Gastroesophageal sphincter (tissue), 4 donors: Measurements from ENCODE around the gene GABRR3. TPM values are rescaled to one million over a fixed set of nuclear protein-coding genes. Genes with fewer than 3 reads are reported as not detected.

ENCODE experiments used
- ATAC-seq: fragments of 150-250 bp; one replicate; pipeline ENCODE4 v1.9.1; 2016; ENCODE audit warnings: mild to moderate bottlenecking, moderate library complexity
- H3K27ac ChIP-seq, 4 donors: fragments of 200-600 bp; sonication (generic) in 3 of 4; 1 replicate in 3 of 4; 2 replicates in 1 of 4; pipeline ENCODE4 v1.5.1; 2016 to 2019
- H3K27me3 ChIP-seq: fragments of 200-600 bp; sonication (generic); one replicate; pipeline ENCODE4 v1.5.1; 2019
- H3K36me3 ChIP-seq, 2 donors: fragments of 200-600 bp; sonication (generic); one replicate each; pipeline ENCODE4 v1.5.1; 2019; ENCODE audit warnings: control low read depth in 1 of 2
- H3K4me1 ChIP-seq, 3 donors: fragments of 200-600 bp; sonication (generic); 1 replicate in 2 of 3; 2 replicates in 1 of 3; pipeline ENCODE4 v1.5.1; 2016 to 2019; ENCODE audit warnings: control low read depth in 2 of 3
- H3K4me3 ChIP-seq, 2 donors: fragments of 200-600 bp; sonication (generic); one replicate each; pipeline ENCODE4 v1.5.1; 2019; ENCODE audit warnings: mild to moderate bottlenecking in 1 of 2, moderate library complexity in 1 of 2
- H3K9me3 ChIP-seq, 3 donors: fragments of 200-600 bp; sonication (generic); one replicate each; pipeline ENCODE4 v1.5.1; 2017 to 2019; ENCODE audit warnings: control low read depth in 2 of 3
- CTCF ChIP-seq, 4 experiments: fragments of 200-600 bp in 2 of 4; fragments of 450-650 bp in 2 of 4; sonication (generic) in 1 of 4; IDR thresholded peaks; one replicate each; pipeline ENCODE4 v1.5.1; 2017 to 2019; ENCODE audit warnings: antibody characterized with exemption in 4 of 4, mild to moderate bottlenecking in 2 of 4, moderate library complexity in 2 of 4
- EP300 ChIP-seq: sonication (generic); formaldehyde crosslinking; IDR thresholded peaks from one replicate; pipeline ENCODE4 v1.6.1; 2017; ENCODE audit warnings: antibody characterized with exemption, mild to moderate bottlenecking
- POLR2A ChIP-seq, 2 donors: fragments of 450-650 bp; IDR thresholded peaks; one replicate each; pipeline ENCODE4 v1.6.1; 2017; ENCODE audit warnings: antibody characterized with exemption in 2 of 2, mild to moderate bottlenecking in 2 of 2, moderate library complexity in 1 of 2
- POLR2AphosphoS5 ChIP-seq: sonication (generic); formaldehyde crosslinking; IDR thresholded peaks from one replicate; pipeline ENCODE4 v1.6.1; 2017; ENCODE audit warnings: antibody characterized with exemption
- WGBS, 2 donors: methylation state at CpG; one replicate each; pipeline ENCODE4 v1.1.5; 2018; ENCODE audit warnings: low coverage in 1 of 2; 5-methylcytosine and 5-hydroxymethylcytosine counted together
- total RNA-seq, 4 donors: library from RNA; depleted of rRNA; stranded (reverse); fragments of >200 nt; gene quantifications; one replicate each; pipeline ENCODE4 v1.1.0, GENCODE V29; 2016

GABRR3 gene
- total RNA-seq, 4 donors from 2014 or later, result not detected

GRCh38 chr3:98008855-98009254 lies 26.3 kb downstream of the GABRR3 start:
- TF ChIP-seq CTCF (IDR thresholded peaks at IDR 0.05) (no peak), EP300 (no peak), POLR2A (IDR thresholded peaks at IDR 0.05) (no peak), POLR2AphosphoS5 (no peak)
- H3K9me3 ChIP-seq, result no peaks in the 10 kb centered on the region
- no peak overlapping the region for H3K27ac ChIP-seq
- no peaks in the 10 kb centered on the region for H3K27me3 ChIP-seq
- no peak for ATAC-seq
- H3K4me3 ChIP-seq, result no peak overlapping the region
- WGBS, 2 donors, result 43 to 46% methylated on average over 2 of the region's 2 CpGs
- no peaks in the 10 kb centered on the region for H3K36me3 ChIP-seq
- H3K4me1 ChIP-seq, result peaks cover 3 to 22% (median 4%) of the 10 kb centered on the region in 3 donors

- no peaks in the 10 kb centered on the region for H3K36me3 ChIP-seq
- no peaks in the 10 kb centered on the region for H3K4me1 ChIP-seq
- H3K9me3 ChIP-seq, result no peaks in the 10 kb centered on the region
- TF ChIP-seq EP300, result no peak
- no peak for TF ChIP-seq POLR2AphosphoS5
- no peak for TF ChIP-seq POLR2A (IDR thresholded peaks at IDR 0.05)
- TF ChIP-seq CTCF (IDR thresholded peaks at IDR 0.05), result no peak
- no peak overlapping the region for H3K27ac ChIP-seq
- no peak overlapping the region for H3K4me3 ChIP-seq
- no peak for ATAC-seq
- H3K27me3 ChIP-seq, result no peaks in the 10 kb centered on the region
- 70 to 71% methylated on average over 2 of the region's 2 CpGs for WGBS, 2 donors
These were observed 29.7 kb downstream of the GABRR3 start for GRCh38 chr3:98005438-98005837.

GRCh38 chr3:98004721-98005120 lies 30.4 kb downstream of the GABRR3 start:
- Histone ChIP-seq H3K27ac (no peak overlapping the region), H3K36me3 (no peaks in the 10 kb centered on the region), H3K4me3 (no peak overlapping the region), H3K4me1 (no peaks in the 10 kb centered on the region), H3K9me3 (no peaks in the 10 kb centered on the region), H3K27me3 (no peaks in the 10 kb centered on the region)
- TF ChIP-seq CTCF (IDR thresholded peaks at IDR 0.05) (no peak), POLR2AphosphoS5 (no peak), POLR2A (IDR thresholded peaks at IDR 0.05) (no peak), EP300 (no peak)
- ATAC-seq, result no peak
- 69 to 79% methylated on average over 3 of the region's 3 CpGs for WGBS, 2 donors

- 78 to 100% methylated on average over 1 to 2 of the region's 2 CpGs for WGBS, 2 donors
- Histone ChIP-seq H3K4me1 (no peaks in the 10 kb centered on the region), H3K27ac (no peak overlapping the region), H3K4me3 (no peak overlapping the region), H3K36me3 (no peaks in the 10 kb centered on the region), H3K9me3 (no peaks in the 10 kb centered on the region), H3K27me3 (no peaks in the 10 kb centered on the region)
- TF ChIP-seq CTCF (IDR thresholded peaks at IDR 0.05), result no peak
- no peak for TF ChIP-seq POLR2A (IDR thresholded peaks at IDR 0.05)
- TF ChIP-seq POLR2AphosphoS5, result no peak
- ATAC-seq, result no peak
These were observed 31.7 kb downstream of the GABRR3 start for GRCh38 chr3:98003306-98003969.

- TF ChIP-seq EP300 (no peak), CTCF (IDR thresholded peaks at IDR 0.05) (no peak), POLR2A (IDR thresholded peaks at IDR 0.05) (no peak), POLR2AphosphoS5 (no peak)
- WGBS, 2 donors, result 94 to 100% methylated on average over 1 of the region's 1 CpG
- no peak for ATAC-seq
These were observed 32.4 kb downstream of the GABRR3 start for GRCh38 chr3:98002717-98003116.

More at GRCh38 chr3:98002717-98003116, 32.4 kb downstream of the GABRR3 start:
- no peaks in the 10 kb centered on the region for H3K9me3 ChIP-seq
- no peaks in the 10 kb centered on the region for H3K27me3 ChIP-seq
- H3K4me3 ChIP-seq, result no peak overlapping the region
- H3K27ac ChIP-seq, result no peak overlapping the region
- no peaks in the 10 kb centered on the region for H3K36me3 ChIP-seq
- H3K4me1 ChIP-seq, result no peaks in the 10 kb centered on the region
